Liver (tissue), 3 donors: ENCODE measurements around the gene MEG3.

Experiments
- ATF3 ChIP-seq: IDR thresholded peaks from 2 replicates; pipeline ENCODE4 v1.6.1; 2016; ENCODE audit warnings: antibody characterized with exemption
- CTCF ChIP-seq: fragments of 150-350 bp; IDR thresholded peaks from 2 replicates; pipeline ENCODE4 v1.5.1; 2017; ENCODE audit warnings: improper control_type of control experiment, low read depth, low read length; ENCODE audit not compliant: missing input control
- EGR1 ChIP-seq, 2 donors: IDR thresholded peaks; 2 replicates each; pipeline ENCODE4 v1.6.1; 2016 to 2018; ENCODE audit warnings: antibody characterized with exemption in 2 of 2, low read depth in 2 of 2
- FOXA1 ChIP-seq: IDR thresholded peaks from 2 replicates; pipeline ENCODE4 v1.6.1; 2016; ENCODE audit warnings: antibody characterized with exemption
- FOXA2 ChIP-seq: IDR thresholded peaks from 2 replicates; pipeline ENCODE4 v1.6.1; 2016; ENCODE audit warnings: antibody characterized with exemption
- GABPA ChIP-seq, 2 donors: IDR thresholded peaks in 1 of 2; conservative IDR thresholded peaks in 1 of 2; 2 replicates each; pipeline ENCODE4 v1.6.1; 2016; ENCODE audit warnings: antibody characterized with exemption in 2 of 2, mild to moderate bottlenecking in 1 of 2, moderate library complexity in 1 of 2
- JUND ChIP-seq, 2 donors: IDR thresholded peaks; 2 replicates each; pipeline ENCODE4 v1.6.1; 2016; ENCODE audit warnings: antibody characterized with exemption in 2 of 2
- MAX ChIP-seq: IDR thresholded peaks from 2 replicates; pipeline ENCODE4 v1.6.1; 2016; ENCODE audit warnings: antibody characterized with exemption
- RAD21 ChIP-seq, 2 donors: IDR thresholded peaks; 2 replicates each; pipeline ENCODE4 v1.6.1; 2016; ENCODE audit warnings: antibody characterized with exemption in 2 of 2, mild to moderate bottlenecking in 2 of 2
- REST ChIP-seq: IDR thresholded peaks from 2 replicates; pipeline ENCODE4 v1.6.1; 2016; ENCODE audit warnings: antibody characterized with exemption, mild to moderate bottlenecking
- TAF1 ChIP-seq: conservative IDR thresholded peaks from 2 replicates; pipeline ENCODE4 v1.6.1; 2016; ENCODE audit warnings: antibody characterized with exemption, mild to moderate bottlenecking
- YY1 ChIP-seq: IDR thresholded peaks from 2 replicates; pipeline ENCODE4 v1.6.1; 2016; ENCODE audit warnings: antibody characterized with exemption, mild to moderate bottlenecking
- donor health status: healthy.
- donor health status: healthy.

GRCh38 chr14:100904307-100905087 lies 78.6 kb downstream of the MEG3 start:
- TF ChIP-seq CTCF (no peak), FOXA1 (no peak), FOXA2 (no peak), RAD21 (IDR thresholded peaks at IDR 0.05) (no peak), MAX (no peak), REST (no peak), GABPA (IDR thresholded peaks at IDR 0.05 in 1 of 2, conservative IDR thresholded peaks at IDR 0.05 in 1 of 2) (no peak), JUND (IDR thresholded peaks at IDR 0.05) (no peak), YY1 (no peak), TAF1 (no peak), ATF3 (no peak), EGR1 (IDR thresholded peaks at IDR 0.05; ENCODE audit: low read depth in 2 of 2) (no peak)
